ENCODE results near the gene EEPD1.

EEPD1 gene

DNA sequence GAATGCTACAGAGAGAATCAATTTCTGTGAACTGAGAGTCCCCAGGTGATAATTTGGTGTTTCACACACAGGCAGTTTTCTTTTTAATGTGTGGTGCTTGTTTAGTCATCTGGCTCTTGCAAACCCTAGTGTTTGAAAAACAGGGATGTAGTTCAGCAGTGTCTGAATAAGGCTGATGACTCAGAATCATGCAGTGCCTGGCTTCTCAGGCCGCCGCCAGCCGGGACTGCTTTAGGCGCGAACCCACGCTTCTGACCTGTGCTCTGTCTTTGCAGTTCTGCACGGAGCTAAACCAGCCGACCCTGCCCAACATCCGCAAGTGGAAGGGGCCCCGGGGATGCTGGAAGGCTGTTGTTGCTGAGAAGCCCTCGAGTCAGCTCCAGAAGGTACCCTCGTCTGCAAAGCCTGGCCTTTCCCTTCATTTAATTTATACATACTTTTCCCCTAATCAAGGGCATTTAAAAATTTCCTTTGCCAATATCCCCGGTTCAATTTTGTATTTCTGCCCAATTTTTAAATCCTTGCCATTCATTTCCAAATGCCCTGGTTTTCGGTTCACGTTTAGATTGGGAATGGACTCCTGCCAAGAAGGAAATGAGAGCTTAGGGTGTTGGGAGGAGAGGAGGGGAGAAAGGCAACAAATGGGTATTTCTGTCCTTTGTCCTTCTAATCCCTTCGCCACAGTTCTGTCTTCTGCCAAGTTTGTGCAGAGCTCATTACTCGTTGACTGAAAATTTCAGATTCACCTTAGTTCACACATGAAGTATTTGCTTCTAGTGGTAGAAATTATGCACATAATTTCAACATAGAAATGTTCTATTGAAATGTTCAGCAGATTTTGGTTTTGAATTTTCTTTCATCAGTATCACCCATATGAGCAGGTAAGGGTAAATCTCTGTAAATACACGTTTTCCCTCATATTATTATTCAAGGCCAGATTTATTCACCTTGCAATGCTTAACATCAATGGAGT lies 128.1 kb downstream of the EEPD1 start:
- H3K27me3 Mint-ChIP-seq (ENCODE audit: low read depth, poor library complexity) = peaks cover 6% of the 10 kb centered on the region
- H3K27ac Mint-ChIP-seq = peak overlapping the region; percentile 36
- TF ChIP-seq, protein P1, sequence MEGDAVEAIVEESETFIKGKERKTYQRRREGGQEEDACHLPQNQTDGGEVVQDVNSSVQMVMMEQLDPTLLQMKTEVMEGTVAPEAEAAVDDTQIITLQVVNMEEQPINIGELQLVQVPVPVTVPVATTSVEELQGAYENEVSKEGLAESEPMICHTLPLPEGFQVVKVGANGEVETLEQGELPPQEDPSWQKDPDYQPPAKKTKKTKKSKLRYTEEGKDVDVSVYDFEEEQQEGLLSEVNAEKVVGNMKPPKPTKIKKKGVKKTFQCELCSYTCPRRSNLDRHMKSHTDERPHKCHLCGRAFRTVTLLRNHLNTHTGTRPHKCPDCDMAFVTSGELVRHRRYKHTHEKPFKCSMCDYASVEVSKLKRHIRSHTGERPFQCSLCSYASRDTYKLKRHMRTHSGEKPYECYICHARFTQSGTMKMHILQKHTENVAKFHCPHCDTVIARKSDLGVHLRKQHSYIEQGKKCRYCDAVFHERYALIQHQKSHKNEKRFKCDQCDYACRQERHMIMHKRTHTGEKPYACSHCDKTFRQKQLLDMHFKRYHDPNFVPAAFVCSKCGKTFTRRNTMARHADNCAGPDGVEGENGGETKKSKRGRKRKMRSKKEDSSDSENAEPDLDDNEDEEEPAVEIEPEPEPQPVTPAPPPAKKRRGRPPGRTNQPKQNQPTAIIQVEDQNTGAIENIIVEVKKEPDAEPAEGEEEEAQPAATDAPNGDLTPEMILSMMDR (IDR thresholded peaks at IDR 0.05) = no peak
- peaks cover 71% of the 10 kb centered on the region for H3K4me1 Mint-ChIP-seq
- no peaks in the 10 kb centered on the region for H3K9me3 Mint-ChIP-seq
- no peaks in the 10 kb centered on the region for H3K36me3 Mint-ChIP-seq (ENCODE audit: low read depth)
- peak; percentile 35 for DNase-seq
- H3K4me3 Mint-ChIP-seq = peak overlapping the region; percentile 21

DNA sequence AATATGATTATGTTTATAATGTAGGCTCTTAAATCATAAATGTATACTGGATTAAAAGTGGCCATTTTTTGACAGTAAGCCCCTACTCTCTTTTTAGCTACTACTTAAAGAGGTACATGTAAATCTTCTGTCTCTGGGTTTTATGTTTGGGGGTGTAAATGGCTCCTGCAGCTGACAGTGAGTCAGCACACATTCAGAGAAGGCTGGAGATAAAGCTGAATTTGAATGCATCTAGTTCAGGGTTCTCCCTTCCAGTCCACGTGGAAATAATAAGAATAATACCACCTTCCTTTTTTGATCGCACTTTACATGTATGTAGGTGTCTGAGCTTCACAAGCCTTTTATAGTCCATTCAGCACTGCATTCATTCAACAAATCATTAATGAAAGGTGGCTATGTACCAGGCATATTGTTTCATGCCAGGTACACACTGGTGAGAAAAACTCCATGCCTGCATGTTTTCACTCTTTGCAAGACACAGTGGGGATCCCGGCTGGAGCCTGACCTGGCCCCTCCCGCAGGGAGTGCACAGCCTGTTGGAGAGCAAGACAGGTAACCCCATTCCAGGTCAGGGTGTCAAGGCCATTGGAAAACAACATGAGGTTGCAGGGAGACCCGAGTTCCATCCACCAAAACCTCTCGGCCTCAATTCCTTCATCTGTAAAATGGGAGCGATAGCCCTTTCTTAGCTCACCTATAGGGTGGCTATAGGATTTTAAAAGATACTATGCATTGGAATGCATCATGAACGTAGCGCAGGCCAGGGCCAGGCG lies 129.1 kb downstream of the EEPD1 start:
- H3K27me3 Mint-ChIP-seq (ENCODE audit: low read depth, poor library complexity) = peaks cover 6% of the 10 kb centered on the region
- H3K9me3 Mint-ChIP-seq = no peaks in the 10 kb centered on the region
- no peak for DNase-seq
- H3K36me3 Mint-ChIP-seq (ENCODE audit: low read depth) = no peaks in the 10 kb centered on the region
- TF ChIP-seq, protein P1 (IDR thresholded peaks at IDR 0.05) = no peak
- H3K4me3 Mint-ChIP-seq = no peak overlapping the region
- H3K27ac Mint-ChIP-seq = no peak overlapping the region
- peaks cover 68% of the 10 kb centered on the region for H3K4me1 Mint-ChIP-seq

DNA sequence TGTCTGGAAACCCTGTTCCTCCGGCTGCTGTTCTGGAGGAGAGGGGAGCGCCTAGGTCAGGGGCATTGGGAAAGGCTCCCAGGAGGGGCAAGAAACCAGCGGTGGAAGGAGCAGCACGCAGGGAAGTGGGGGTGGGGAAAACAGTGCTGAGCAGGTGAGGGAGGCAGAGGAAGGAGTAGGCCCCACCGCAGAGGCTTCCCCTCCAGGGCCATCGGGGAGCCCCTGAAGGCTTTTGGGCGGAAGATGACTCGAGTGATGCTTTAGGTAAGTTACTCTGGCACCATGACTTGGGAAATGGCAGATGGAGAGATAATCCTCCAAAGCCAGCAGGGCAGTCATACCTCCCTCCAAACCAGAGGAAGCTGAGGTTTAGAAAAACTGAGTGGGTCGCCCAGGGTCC lies 130.1 kb downstream of the EEPD1 start:
- Mint-ChIP-seq H3K36me3 (ENCODE audit: low read depth) (no peaks in the 10 kb centered on the region), H3K4me1 (peaks cover 71% of the 10 kb centered on the region), H3K27ac (no peak overlapping the region), H3K9me3 (no peaks in the 10 kb centered on the region), H3K4me3 (no peak overlapping the region), H3K27me3 (ENCODE audit: low read depth, poor library complexity) (peaks cover 6% of the 10 kb centered on the region)
- DNase-seq = no peak
- TF ChIP-seq, protein P1 (IDR thresholded peaks at IDR 0.05) = no peak

DNA sequence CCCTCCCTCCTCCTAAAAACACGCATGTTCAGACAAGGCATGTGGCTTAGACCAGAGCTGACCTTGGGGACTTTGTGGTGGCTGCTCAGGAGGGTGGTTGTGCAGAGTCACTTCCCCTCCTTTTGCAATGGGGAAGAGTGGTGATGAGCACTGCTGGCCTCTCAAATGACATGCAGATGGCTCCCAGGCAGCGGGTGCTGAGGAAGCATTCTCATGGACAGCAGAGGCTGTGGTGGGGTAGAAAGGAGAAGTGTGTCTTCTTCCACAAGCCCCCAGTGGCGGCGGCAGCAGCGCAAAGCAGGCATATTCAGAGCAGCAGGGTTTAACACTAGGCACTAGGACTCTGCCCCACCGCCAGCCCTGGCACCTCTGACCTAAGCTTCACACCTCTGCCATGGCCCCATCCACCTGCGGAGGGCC lies 130.7 kb downstream of the EEPD1 start:
- no peak overlapping the region for H3K27ac Mint-ChIP-seq
- TF ChIP-seq, protein P1 (IDR thresholded peaks at IDR 0.05) = no peak
- no peaks in the 10 kb centered on the region for H3K36me3 Mint-ChIP-seq (ENCODE audit: low read depth)

DNA sequence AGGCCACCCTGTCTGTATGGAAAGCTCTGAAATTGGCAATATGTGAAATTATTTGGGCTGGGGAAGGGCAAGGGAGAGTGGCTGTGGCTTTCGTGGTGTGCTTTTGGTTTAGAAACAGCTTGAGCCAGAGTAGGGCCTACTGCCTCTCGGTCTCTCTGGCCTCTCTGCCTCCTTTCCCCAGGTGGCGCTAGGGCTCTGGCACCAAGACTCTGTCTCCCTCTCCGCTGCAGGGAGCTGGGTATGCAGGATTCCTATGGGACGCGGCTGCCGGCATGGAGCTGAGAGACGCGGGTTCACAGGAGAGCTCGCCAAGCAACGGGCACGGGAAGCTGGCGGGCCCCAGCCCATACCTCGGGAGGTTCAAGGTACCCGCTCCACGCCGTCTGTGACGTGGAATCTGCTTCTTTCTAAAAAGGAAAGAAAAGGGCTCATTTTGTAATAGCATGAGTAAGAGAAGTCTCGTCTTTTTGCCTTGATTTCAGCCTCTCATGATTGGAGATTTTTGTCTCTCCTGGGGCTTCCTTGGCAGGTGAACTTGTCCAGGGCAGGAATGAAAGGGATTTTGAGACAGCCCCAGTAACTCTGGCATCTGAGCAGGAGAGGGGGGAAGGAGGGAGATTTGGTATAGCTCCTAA lies 131.5 kb downstream of the EEPD1 start:
- peaks cover 2% of the 10 kb centered on the region for H3K27me3 Mint-ChIP-seq (ENCODE audit: low read depth, poor library complexity)
- H3K36me3 Mint-ChIP-seq (ENCODE audit: low read depth) = peaks cover 6% of the 10 kb centered on the region
- H3K4me3 Mint-ChIP-seq = no peak overlapping the region
- TF ChIP-seq, protein P1 (IDR thresholded peaks at IDR 0.05) = no peak
- H3K27ac Mint-ChIP-seq = no peak overlapping the region
- H3K4me1 Mint-ChIP-seq = peaks cover 65% of the 10 kb centered on the region
- H3K9me3 Mint-ChIP-seq = no peaks in the 10 kb centered on the region
- no peak for DNase-seq

More for the DNA sequence above, 130.7 kb downstream of the EEPD1 start:
- Mint-ChIP-seq H3K9me3 (no peaks in the 10 kb centered on the region), H3K4me1 (peaks cover 67% of the 10 kb centered on the region), H3K27me3 (ENCODE audit: low read depth, poor library complexity) (peaks cover 4% of the 10 kb centered on the region), H3K4me3 (no peak overlapping the region)
- DNase-seq = no peak
